CD8-positive, alpha-beta memory T cell (primary cell): Measurements from ENCODE around the gene SAMMSON. TPM values are rescaled to one million over a fixed set of nuclear protein-coding genes. Genes with fewer than 3 reads are reported as not detected.

ENCODE experiments used
- CTCF ChIA-PET: fragments of 350-600 bp; sonication (Branson Sonifier 250); formaldehyde crosslinking; loops from one replicate; lab custom pipeline; 2021; ENCODE audit warnings: antibody characterized with exemption; lab: Charles Lee
- POLR2A ChIA-PET: fragments of 350-600 bp; sonication (Branson Sonifier 250); formaldehyde crosslinking; loops from one replicate; lab custom pipeline; 2021; ENCODE audit warnings: antibody characterized with exemption; lab: Charles Lee
- DNase-seq, 5 donors: peaks; one replicate each; pipeline versions ENCODE4 v3.0.0 to v3.0.0-alpha.2; 2020 to 2022; ENCODE audit warnings: mixed read lengths in 1 of 5
- H3K27ac ChIP-seq: one replicate; pipeline ENCODE4 v1.7.0; 2013; ENCODE audit warnings: low read depth, mild to moderate bottlenecking, low read length, moderate library complexity
- H3K27me3 ChIP-seq: 2 replicates; pipeline ENCODE4 v1.7.0; 2013; ENCODE audit warnings: low read length, mild to moderate bottlenecking; ENCODE audit not compliant: insufficient read depth, poor library complexity, severe bottlenecking
- H3K36me3 ChIP-seq: 2 replicates; pipeline ENCODE4 v1.7.0; 2013; ENCODE audit warnings: mild to moderate bottlenecking, low read length, moderate library complexity; ENCODE audit not compliant: insufficient read depth
- H3K4me1 ChIP-seq: 2 replicates; pipeline ENCODE4 v1.7.0; 2013; ENCODE audit warnings: mild to moderate bottlenecking, low read length, moderate library complexity; ENCODE audit not compliant: insufficient read depth
- H3K4me3 ChIP-seq: 2 replicates; pipeline ENCODE4 v1.7.0; 2013; ENCODE audit warnings: mild to moderate bottlenecking, low read length
- H3K9me3 ChIP-seq: 2 replicates; pipeline ENCODE4 v1.7.0; 2013; ENCODE audit warnings: mild to moderate bottlenecking, low read length
- H3K27ac Mint-ChIP-seq, 8 donors: one replicate each; pipeline ENCODE4 v1.8.0; 2020 to 2021; ENCODE audit warnings: mixed read lengths in 8 of 8, mild to moderate bottlenecking in 6 of 8, inconsistent platforms in 3 of 8, moderate library complexity in 3 of 8
- H3K27me3 Mint-ChIP-seq, 2 donors: one replicate each; pipeline ENCODE4 v1.8.0; 2020 to 2021; ENCODE audit warnings: mixed read lengths in 2 of 2, mild to moderate bottlenecking in 1 of 2, moderate library complexity in 1 of 2
- H3K36me3 Mint-ChIP-seq, 3 donors: one replicate each; pipeline ENCODE4 v1.8.0; 2020 to 2021; ENCODE audit warnings: mixed read lengths in 3 of 3, inconsistent platforms in 1 of 3, mild to moderate bottlenecking in 1 of 3
- H3K4me1 Mint-ChIP-seq, 3 donors: one replicate each; pipeline ENCODE4 v1.8.0; 2020 to 2021; ENCODE audit warnings: mixed read lengths in 3 of 3, inconsistent platforms in 1 of 3, mild to moderate bottlenecking in 1 of 3
- H3K4me3 Mint-ChIP-seq, 7 donors: one replicate each; pipeline ENCODE4 v1.8.0; 2020 to 2021; ENCODE audit warnings: mixed read lengths in 7 of 7, mild to moderate bottlenecking in 6 of 7, moderate library complexity in 4 of 7, inconsistent platforms in 2 of 7
- H3K9me3 Mint-ChIP-seq, 5 donors: one replicate each; pipeline ENCODE4 v1.8.0; 2020 to 2022; ENCODE audit warnings: mixed read lengths in 5 of 5, mild to moderate bottlenecking in 3 of 5, moderate library complexity in 2 of 5, inconsistent platforms in 1 of 5
- polyA plus RNA-seq: library from polyadenylated mRNA; unstranded; fragments of 300-500 nt; fragmentation: Illumina TruSeq; gene quantifications from one replicate; pipeline ENCODE4 v1.2.3, GENCODE V29; 2021
- total RNA-seq, 2 experiments: library from RNA; stranded (reverse); gene quantifications; one replicate each; pipeline ENCODE4 v1.2.3, GENCODE V29; 2021

The SAMMSON gene
- total and polyA plus RNA-seq, 3 experiments from 2014 or later = not detected

DNA sequence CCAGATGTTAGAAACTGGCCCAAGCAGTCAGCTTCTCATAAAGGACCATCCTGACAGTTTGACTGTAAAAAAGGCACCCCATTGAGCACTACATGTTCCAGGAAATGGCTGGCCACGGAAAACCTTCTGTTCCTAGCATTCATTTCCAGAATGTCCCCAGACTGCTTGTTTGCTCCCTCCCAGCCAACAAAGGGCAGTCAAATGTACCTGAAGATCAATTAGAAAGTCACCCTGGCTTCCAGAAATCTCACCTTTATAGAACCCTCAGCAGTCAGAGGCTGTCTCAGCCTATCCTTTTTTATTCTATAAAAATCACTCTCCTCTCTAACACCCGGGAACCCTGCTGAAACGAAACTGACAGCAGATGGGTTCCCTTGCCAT is 784 bp upstream of the SAMMSON start:
- CTCF ChIA-PET = no interaction called here
- H3K4me1 Mint-ChIP-seq = no peaks in the 10 kb centered on the region

DNA sequence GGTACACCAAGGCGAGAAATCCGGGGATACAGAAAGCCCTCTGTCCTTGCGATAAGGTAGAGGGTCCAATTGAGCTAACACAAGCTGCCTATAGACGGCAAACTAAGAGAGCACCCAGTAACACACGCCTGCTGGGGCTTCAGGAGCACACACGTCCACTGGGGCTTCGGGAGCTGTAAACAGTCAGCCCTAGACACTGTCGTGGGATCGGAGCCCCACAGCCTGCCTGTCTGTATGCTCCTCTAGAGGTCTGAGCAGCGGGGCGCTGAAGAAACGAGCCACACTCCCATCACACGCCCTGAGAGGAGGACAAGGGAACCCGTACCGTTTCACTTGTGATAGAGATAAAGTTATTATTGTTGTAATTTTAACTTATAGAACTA is 486 bp downstream of the SAMMSON start:
- Mint-ChIP-seq H3K27ac (no peak overlapping the region), H3K36me3 (no peaks in the 10 kb centered on the region), H3K9me3 (peaks cover 0 to 4% (median 2%) of the 10 kb centered on the region in 5 donors), H3K4me1 (no peaks in the 10 kb centered on the region), H3K27me3 (no peaks in the 10 kb centered on the region), H3K4me3 (no peak overlapping the region)
- H3K27me3 ChIP-seq = no peaks in the 10 kb centered on the region
- no peak overlapping the region for H3K27ac ChIP-seq
- H3K4me3 ChIP-seq = no peak overlapping the region
- CTCF ChIA-PET = no interaction called here
- no peaks in the 10 kb centered on the region for H3K4me1 ChIP-seq
- no peaks in the 10 kb centered on the region for H3K36me3 ChIP-seq
- no peaks in the 10 kb centered on the region for H3K9me3 ChIP-seq
- POLR2A ChIA-PET = no interaction called here
- no peak for DNase-seq

More for the DNA sequence above, 784 bp upstream of the SAMMSON start:
- H3K27me3 ChIP-seq = no peaks in the 10 kb centered on the region
- Mint-ChIP-seq H3K27me3 (no peaks in the 10 kb centered on the region), H3K9me3 (peaks cover 0 to 4% (median 0%) of the 10 kb centered on the region in 5 donors), H3K27ac (no peak overlapping the region), H3K36me3 (no peaks in the 10 kb centered on the region), H3K4me3 (no peak overlapping the region)
- H3K4me1 ChIP-seq = no peaks in the 10 kb centered on the region
- no peaks in the 10 kb centered on the region for H3K36me3 ChIP-seq
- POLR2A ChIA-PET = no interaction called here
- H3K9me3 ChIP-seq = no peaks in the 10 kb centered on the region
- H3K27ac ChIP-seq = no peak overlapping the region
- DNase-seq = no peak
- no peak overlapping the region for H3K4me3 ChIP-seq

- no peaks in the 10 kb centered on the region for H3K27me3 Mint-ChIP-seq
- no peaks in the 10 kb centered on the region for H3K4me1 ChIP-seq
These were observed 1.1 kb downstream of the SAMMSON start for GRCh38 chr3:70000563-70001081.

GRCh38 chr3:70003119-70003518 is 3.6 kb downstream of the SAMMSON start:
- no peak overlapping the region for H3K4me3 ChIP-seq
- H3K27ac ChIP-seq = no peak overlapping the region
- H3K36me3 ChIP-seq = no peaks in the 10 kb centered on the region
- H3K4me3 Mint-ChIP-seq = no peak overlapping the region
- H3K4me1 ChIP-seq = no peaks in the 10 kb centered on the region
- no peak for DNase-seq
- no peaks in the 10 kb centered on the region for H3K4me1 Mint-ChIP-seq
- H3K27ac Mint-ChIP-seq = no peak overlapping the region
- no peaks in the 10 kb centered on the region for H3K9me3 ChIP-seq
- H3K27me3 ChIP-seq = no peaks in the 10 kb centered on the region
- ChIA-PET CTCF (no interaction called here), POLR2A (no interaction called here)
- H3K9me3 Mint-ChIP-seq = peaks cover 0 to 5% (median 2%) of the 10 kb centered on the region in 5 donors
- H3K27me3 Mint-ChIP-seq = no peaks in the 10 kb centered on the region
- H3K36me3 Mint-ChIP-seq = no peaks in the 10 kb centered on the region

More at GRCh38 chr3:70000563-70001081, 1.1 kb downstream of the SAMMSON start:
- Mint-ChIP-seq H3K36me3 (no peaks in the 10 kb centered on the region), H3K4me3 (no peak overlapping the region), H3K9me3 (peaks cover 0 to 4% (median 2%) of the 10 kb centered on the region in 5 donors), H3K27ac (no peak overlapping the region), H3K4me1 (no peaks in the 10 kb centered on the region)
- no peak for DNase-seq
- CTCF ChIA-PET = no interaction called here
- Histone ChIP-seq H3K4me3 (no peak overlapping the region), H3K36me3 (no peaks in the 10 kb centered on the region), H3K27ac (no peak overlapping the region), H3K27me3 (no peaks in the 10 kb centered on the region), H3K9me3 (no peaks in the 10 kb centered on the region)
- POLR2A ChIA-PET = no interaction called here

DNA sequence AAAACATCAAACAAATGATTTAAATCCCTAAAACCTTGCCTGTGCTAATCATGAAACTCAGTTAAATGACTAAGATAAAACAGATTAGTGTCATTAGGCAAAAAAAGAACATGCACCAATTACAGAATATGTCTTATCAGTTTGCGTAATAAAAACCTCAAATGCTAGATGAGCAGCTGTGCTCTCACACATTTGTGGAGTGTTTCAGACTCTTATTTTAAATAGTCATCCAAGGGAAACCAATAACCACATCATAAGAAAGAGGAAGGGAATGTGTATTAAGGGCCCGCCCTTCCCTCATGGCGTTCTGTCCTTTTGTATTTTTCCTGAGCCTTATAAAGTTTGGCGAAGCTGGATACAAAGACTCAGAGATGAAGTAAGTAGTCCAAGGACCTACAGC is 6.6 kb downstream of the SAMMSON start:
- no peak overlapping the region for H3K27ac ChIP-seq
- no peaks in the 10 kb centered on the region for H3K9me3 ChIP-seq
- H3K27me3 Mint-ChIP-seq = no peaks in the 10 kb centered on the region
- H3K27ac Mint-ChIP-seq = no peak overlapping the region
- H3K4me3 Mint-ChIP-seq = no peak overlapping the region
- H3K4me1 ChIP-seq = no peaks in the 10 kb centered on the region
- ChIA-PET POLR2A (no interaction called here), CTCF (no interaction called here)
- peaks cover 0 to 5% (median 2%) of the 10 kb centered on the region in 5 donors for H3K9me3 Mint-ChIP-seq
- H3K4me3 ChIP-seq = no peak overlapping the region
- H3K4me1 Mint-ChIP-seq = no peaks in the 10 kb centered on the region
- DNase-seq = no peak
- H3K36me3 Mint-ChIP-seq = no peaks in the 10 kb centered on the region
- H3K27me3 ChIP-seq = no peaks in the 10 kb centered on the region
- no peaks in the 10 kb centered on the region for H3K36me3 ChIP-seq

- H3K4me1 ChIP-seq = no peaks in the 10 kb centered on the region
- no peaks in the 10 kb centered on the region for H3K9me3 ChIP-seq
- ChIA-PET CTCF (no interaction called here), POLR2A (no interaction called here)
- H3K27me3 ChIP-seq = no peaks in the 10 kb centered on the region
- Mint-ChIP-seq H3K9me3 (peaks cover 0 to 5% (median 2%) of the 10 kb centered on the region in 5 donors), H3K4me1 (no peaks in the 10 kb centered on the region), H3K4me3 (no peak overlapping the region), H3K27me3 (no peaks in the 10 kb centered on the region), H3K36me3 (no peaks in the 10 kb centered on the region), H3K27ac (no peak overlapping the region)
- no peak overlapping the region for H3K4me3 ChIP-seq
- H3K36me3 ChIP-seq = no peaks in the 10 kb centered on the region
- no peak for DNase-seq
- H3K27ac ChIP-seq = no peak overlapping the region
These were observed 10.8 kb downstream of the SAMMSON start for GRCh38 chr3:70010346-70010745.

DNA sequence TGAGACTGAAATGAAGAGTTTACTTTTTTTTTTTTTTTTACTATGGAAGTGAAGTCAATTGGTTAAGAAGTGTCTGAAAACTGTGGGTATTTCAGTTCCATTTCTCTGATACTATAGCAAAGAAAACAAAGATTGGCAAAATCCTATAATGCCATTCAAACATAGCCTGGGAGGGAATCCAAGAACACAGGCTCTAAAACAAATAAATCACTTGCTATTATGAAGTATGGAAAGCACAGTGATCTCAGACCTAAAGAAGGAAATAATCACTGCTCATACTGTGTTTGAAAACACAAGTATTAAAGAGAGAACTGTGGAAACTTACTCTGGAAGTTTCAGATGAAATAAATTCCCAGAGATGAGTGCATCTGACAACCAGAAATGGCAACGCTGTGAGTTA is 12.0 kb downstream of the SAMMSON start:
- Mint-ChIP-seq H3K4me1 (no peaks in the 10 kb centered on the region), H3K36me3 (no peaks in the 10 kb centered on the region), H3K9me3 (peaks cover 0 to 7% (median 2%) of the 10 kb centered on the region in 5 donors), H3K27me3 (no peaks in the 10 kb centered on the region), H3K4me3 (no peak overlapping the region), H3K27ac (no peak overlapping the region)
- DNase-seq = no peak
- Histone ChIP-seq H3K27me3 (no peaks in the 10 kb centered on the region), H3K4me3 (no peak overlapping the region), H3K27ac (no peak overlapping the region), H3K4me1 (no peaks in the 10 kb centered on the region), H3K9me3 (no peaks in the 10 kb centered on the region), H3K36me3 (no peaks in the 10 kb centered on the region)
- CTCF ChIA-PET = no interaction called here
- POLR2A ChIA-PET = no interaction called here

DNA sequence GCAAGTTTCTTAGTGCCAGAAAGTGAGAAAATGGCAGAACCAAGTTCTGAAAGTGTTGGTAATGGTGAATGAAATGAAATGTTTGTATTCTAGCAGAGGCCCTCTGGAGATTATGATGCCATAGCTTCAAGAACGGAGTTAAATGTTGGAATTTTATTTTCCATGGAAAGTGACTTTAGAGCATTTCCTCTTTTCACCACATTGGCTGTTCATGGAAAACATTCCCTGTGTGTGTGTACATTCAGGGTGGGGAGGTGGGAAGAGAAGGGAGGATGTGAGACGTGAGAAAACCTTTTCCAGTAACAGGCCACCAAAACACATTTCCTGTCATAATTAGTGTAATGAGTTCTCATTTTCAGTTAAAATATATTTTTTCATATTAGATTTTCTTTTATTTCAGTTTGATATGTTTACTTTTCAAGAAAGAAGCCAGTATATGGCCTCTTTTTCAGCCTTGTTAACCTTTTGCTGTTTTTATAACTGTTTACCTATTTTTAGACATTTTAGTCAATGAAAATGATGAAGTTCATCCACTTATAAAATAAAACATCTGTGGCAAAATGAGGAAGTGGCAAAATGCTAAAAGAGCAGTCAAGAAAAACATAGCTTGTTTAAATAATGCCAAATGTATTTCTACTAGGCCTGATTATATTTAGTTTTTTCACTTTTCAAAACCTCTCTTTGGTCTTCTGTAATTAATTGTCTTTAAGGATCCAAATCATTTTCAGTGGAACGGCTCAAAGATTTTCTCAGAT is 21.6 kb downstream of the SAMMSON start:
- Mint-ChIP-seq H3K36me3 (no peaks in the 10 kb centered on the region), H3K4me3 (no peak overlapping the region), H3K9me3 (peaks cover 0 to 5% (median 2%) of the 10 kb centered on the region in 5 donors), H3K4me1 (no peaks in the 10 kb centered on the region), H3K27ac (no peak overlapping the region), H3K27me3 (no peaks in the 10 kb centered on the region)
- no peak for DNase-seq
- Histone ChIP-seq H3K4me3 (no peak overlapping the region), H3K27ac (no peak overlapping the region), H3K36me3 (no peaks in the 10 kb centered on the region), H3K27me3 (no peaks in the 10 kb centered on the region), H3K9me3 (no peaks in the 10 kb centered on the region), H3K4me1 (no peaks in the 10 kb centered on the region)
- ChIA-PET CTCF (interaction anchor here (1.2 kb wide), 1 partner anchor 8 kb away, joined by 3 read pairs; no protein-coding TSS in a partner anchor), POLR2A (no interaction called here)
